Lung (tissue), 12 donors: ENCODE data around the gene SLC22A23. TPM values are rescaled to one million over a fixed set of nuclear protein-coding genes. Genes with fewer than 3 reads are reported as not detected.

ENCODE experiments used
- ATAC-seq: fragments of 200-7000 bp; cut with Tn5 transposase; one replicate; pipeline ENCODE4 v1.9.1; 2020; ENCODE audit warnings: moderate number of reproducible peaks; ENCODE audit not compliant: insufficient read depth, low FRiP score
- DNase-seq, 3 donors: peaks; one replicate each; pipeline ENCODE4 v3.0.0-alpha.2; 2013 to 2017
- H3K27ac ChIP-seq, 2 donors: one replicate each; pipeline ENCODE4 v1.5.1; 2013; ENCODE audit warnings: mild to moderate bottlenecking in 2 of 2, moderate library complexity in 2 of 2, control low read depth in 1 of 2, inconsistent platforms in 1 of 2, low read depth in 1 of 2, low read length in 1 of 2
- H3K27me3 ChIP-seq, 3 donors: one replicate each; pipeline ENCODE4 v1.5.1; 2013; ENCODE audit warnings: low read length in 2 of 3; ENCODE audit not compliant: control insufficient read depth in 3 of 3, insufficient read depth in 3 of 3
- H3K36me3 ChIP-seq, 4 donors: one replicate each; pipeline ENCODE4 v1.5.1; 2013; ENCODE audit warnings: low read length in 4 of 4, mild to moderate bottlenecking in 1 of 4, moderate library complexity in 1 of 4; ENCODE audit not compliant: control insufficient read depth in 4 of 4, insufficient read depth in 4 of 4
- H3K4me1 ChIP-seq, 5 donors: one replicate each; pipeline ENCODE4 v1.5.1; 2013; ENCODE audit warnings: low read length in 5 of 5, mild to moderate bottlenecking in 2 of 5, moderate library complexity in 1 of 5; ENCODE audit not compliant: control insufficient read depth in 5 of 5, insufficient read depth in 5 of 5
- H3K4me3 ChIP-seq: one replicate; pipeline ENCODE4 v1.5.1; 2013; ENCODE audit warnings: mild to moderate bottlenecking, control low read depth, moderate library complexity
- H3K9ac ChIP-seq, 2 donors: one replicate each; pipeline ENCODE4 v1.5.1; 2013; ENCODE audit warnings: low read length in 2 of 2, control low read depth in 1 of 2; ENCODE audit not compliant: insufficient read depth in 1 of 2
- H3K9me3 ChIP-seq, 4 donors: one replicate each; pipeline ENCODE4 v1.5.1; 2013; ENCODE audit warnings: low read length in 3 of 4, mild to moderate bottlenecking in 1 of 4, moderate library complexity in 1 of 4; ENCODE audit not compliant: control insufficient read depth in 4 of 4, insufficient read depth in 3 of 4
- WGBS, 2 donors: extraction: QIAGEN DNeasy Blood & Tissue Kit; methylation state at CpG; one replicate each; pipeline ENCODE4 v1.1.7; 2013; 5-methylcytosine and 5-hydroxymethylcytosine counted together
- polyA plus RNA-seq, 2 donors: library from polyadenylated mRNA; stranded (reverse); fragments of 200-250 nt; gene quantifications; one replicate each; pipeline ENCODE4 v1.2.1, GENCODE V29; 2013
- total RNA-seq, 2 donors: library from RNA; depleted of rRNA in 1 of 2; stranded (reverse); fragments of >200 nt in 1 of 2; gene quantifications; one replicate each; pipeline ENCODE4 v1.2.1, GENCODE V29; 2014 to 2021
- TF ChIP-seq, protein P1 (sequence below): IDR thresholded peaks from 2 replicates; pipeline ENCODE4 v1.5.1; 2012; ENCODE audit warnings: mild to moderate bottlenecking; ENCODE audit errors: control extremely low read depth, extremely low read depth
- donor health status: control.
- donor health status: control.
- donor health status: Bipolar disorder and iron deficiency.
- donor health status: healthy.
- donor health status: DM: yes; HTN: yes; CAD: no.

The SLC22A23 gene
- total and polyA plus RNA-seq, 4 donors: 6.6 to 45.6 (median 24.1) TPM

GRCh38 chr6:3340358-3340802, 116.5 kb downstream of the SLC22A23 start:
- Histone ChIP-seq H3K4me3 (no peak overlapping the region), H3K36me3 (no peaks in the 10 kb centered on the region), H3K9me3 (no peaks in the 10 kb centered on the region), H3K27me3 (peaks cover 0 to 11% (median 0%) of the 10 kb centered on the region in 3 donors), H3K27ac (no peak overlapping the region), H3K9ac (peak overlapping the region in 1 of 2 donors; percentile 64), H3K4me1 (peaks cover 2 to 56% (median 9%) of the 10 kb centered on the region in 5 donors)
- TF ChIP-seq, protein P1, sequence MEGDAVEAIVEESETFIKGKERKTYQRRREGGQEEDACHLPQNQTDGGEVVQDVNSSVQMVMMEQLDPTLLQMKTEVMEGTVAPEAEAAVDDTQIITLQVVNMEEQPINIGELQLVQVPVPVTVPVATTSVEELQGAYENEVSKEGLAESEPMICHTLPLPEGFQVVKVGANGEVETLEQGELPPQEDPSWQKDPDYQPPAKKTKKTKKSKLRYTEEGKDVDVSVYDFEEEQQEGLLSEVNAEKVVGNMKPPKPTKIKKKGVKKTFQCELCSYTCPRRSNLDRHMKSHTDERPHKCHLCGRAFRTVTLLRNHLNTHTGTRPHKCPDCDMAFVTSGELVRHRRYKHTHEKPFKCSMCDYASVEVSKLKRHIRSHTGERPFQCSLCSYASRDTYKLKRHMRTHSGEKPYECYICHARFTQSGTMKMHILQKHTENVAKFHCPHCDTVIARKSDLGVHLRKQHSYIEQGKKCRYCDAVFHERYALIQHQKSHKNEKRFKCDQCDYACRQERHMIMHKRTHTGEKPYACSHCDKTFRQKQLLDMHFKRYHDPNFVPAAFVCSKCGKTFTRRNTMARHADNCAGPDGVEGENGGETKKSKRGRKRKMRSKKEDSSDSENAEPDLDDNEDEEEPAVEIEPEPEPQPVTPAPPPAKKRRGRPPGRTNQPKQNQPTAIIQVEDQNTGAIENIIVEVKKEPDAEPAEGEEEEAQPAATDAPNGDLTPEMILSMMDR: no peak
- ATAC-seq (no peak), DNase-seq (peak; percentile 66 to 85 (median 82))
- 81 to 85% methylated on average over 12 of the region's 12 CpGs for whole genome bisulfite sequencing, 2 donors

GRCh38 chr6:3339811-3340210, 117.0 kb downstream of the SLC22A23 start:
- no peaks in the 10 kb centered on the region for H3K9me3 ChIP-seq
- H3K36me3 ChIP-seq: no peaks in the 10 kb centered on the region
- H3K4me1 ChIP-seq: peaks cover 2 to 59% (median 9%) of the 10 kb centered on the region in 5 donors
- TF ChIP-seq, protein P1: no peak
- WGBS, 2 donors: 85 to 94% methylated on average over 5 of the region's 5 CpGs
- H3K9ac ChIP-seq: no peak overlapping the region
- no peak overlapping the region for H3K4me3 ChIP-seq
- H3K27me3 ChIP-seq: peaks cover 0 to 11% (median 0%) of the 10 kb centered on the region in 3 donors
- no peak for ATAC-seq
- peak in 2 of 3 donors; percentile 47 to 59 for DNase-seq
- H3K27ac ChIP-seq: no peak overlapping the region

GRCh38 chr6:3337521-3338350, 119.1 kb downstream of the SLC22A23 start:
- no peak for ATAC-seq
- peaks cover 0 to 67% (median 9%) of the 10 kb centered on the region in 5 donors for H3K4me1 ChIP-seq
- no peak overlapping the region for H3K9ac ChIP-seq
- H3K4me3 ChIP-seq: no peak overlapping the region
- WGBS, 2 donors: 56 to 61% methylated on average over 15 of the region's 15 CpGs
- peaks cover 0 to 2% (median 0%) of the 10 kb centered on the region in 3 donors for H3K27me3 ChIP-seq
- H3K9me3 ChIP-seq: no peaks in the 10 kb centered on the region
- DNase-seq: no peak
- H3K27ac ChIP-seq: peak overlapping the region in 1 of 2 donors; percentile 17
- no peaks in the 10 kb centered on the region for H3K36me3 ChIP-seq
- TF ChIP-seq, protein P1: no peak
